HepG2 (cell line): ENCODE data around the gene IFNA14. TPM values are rescaled to one million over a fixed set of nuclear protein-coding genes. Genes with fewer than 3 reads are reported as not detected.

Source experiments
- ATAC-seq: fragments of 200-7000 bp; cut with Tn5 transposase; 3 replicates; pipeline ENCODE4 v1.9.1; 2020; ENCODE audit warnings: mild to moderate bottlenecking, moderate library complexity
- BruUV-seq: library from RNA; stranded (reverse); fragments of 400-500 nt; replicated peaks from 2 replicates; lab custom pipeline; 2021; lab: Mats Ljungman, UMichigan
- CTCF ChIA-PET: fragments of 300-600 bp; formaldehyde crosslinking; extraction: SDS; loops from one replicate; lab custom pipeline; 2021; ENCODE audit warnings: low total read pairs, inconsistent platforms, low intra/inter-chr PET ratio; lab: Yijun Ruan, JAX
- POLR2A ChIA-PET: fragments of 350-600 bp; sonication (Branson Sonifier 250); formaldehyde crosslinking; loops from one replicate; lab custom pipeline; 2020; ENCODE audit warnings: antibody characterized with exemption, inconsistent platforms; lab: Yijun Ruan, JAX
- DNase-seq: peaks from one replicate; pipeline ENCODE4 v3.0.0-alpha.2; 2015; ENCODE audit warnings: low spot score
- FAIRE-seq: peaks from 3 replicates; lab custom pipeline; 2011; peaks lifted over from hg19 to GRCh38; lab: Jason Lieb, UNC
- H2AFZ ChIP-seq: one replicate; pipeline ENCODE4 v1.6.1; 2011; ENCODE audit warnings: low read length, inconsistent platforms
- H3K27ac ChIP-seq: fragments of 300-600 bp; 3 replicates; pipeline ENCODE4 v1.8.0; 2011; ENCODE audit warnings: mixed run types, mild to moderate bottlenecking, mixed read lengths, low read length, inconsistent platforms; ENCODE audit not compliant: insufficient read depth; ENCODE audit errors: extremely low read length
- H3K27me3 ChIP-seq, 2 experiments: fragments of 200-600 bp in 1 of 2; 2 replicates in 1 of 2; 3 replicates in 1 of 2; pipeline versions ENCODE4 v1.6.0 to v1.8.0; 2011; ENCODE audit warnings: low read length in 2 of 2, mild to moderate bottlenecking in 2 of 2, moderate library complexity in 2 of 2, inconsistent platforms in 1 of 2; ENCODE audit not compliant: insufficient read depth in 2 of 2, control insufficient read depth in 1 of 2
- H3K36me3 ChIP-seq, 2 experiments: fragments of 200-600 bp in 1 of 2; replicated peaks in 1 of 2; 2 replicates in 1 of 2; 3 replicates in 1 of 2; pipeline versions ENCODE4 v1.5.1 to v1.8.0; 2011; ENCODE audit warnings: low read length in 2 of 2, inconsistent platforms in 1 of 2; ENCODE audit not compliant: insufficient read depth in 2 of 2, control insufficient read depth in 1 of 2
- H3K4me1 ChIP-seq: 2 replicates; pipeline ENCODE4 v1.5.1; 2012; ENCODE audit warnings: low read length, inconsistent platforms; ENCODE audit not compliant: insufficient read depth
- H3K4me2 ChIP-seq: 2 replicates; pipeline ENCODE4 v1.6.0; 2011; ENCODE audit warnings: low read depth, low read length, inconsistent platforms
- H3K4me3 ChIP-seq, 3 experiments: fragments of 200-600 bp in 1 of 3; sonication (generic), shearing (Covaris generic) in 1 of 3; replicated peaks in 1 of 3; 2 replicates each; pipeline ENCODE4 v1.5.1; 2011 to 2016; ENCODE audit warnings: low read length in 3 of 3, inconsistent platforms in 2 of 3, low read depth in 2 of 3, mild to moderate bottlenecking in 2 of 3, control low read depth in 1 of 3, mixed read lengths in 1 of 3; ENCODE audit not compliant: insufficient read depth in 1 of 3
- H3K79me2 ChIP-seq: one replicate; pipeline ENCODE4 v1.6.1; 2011; ENCODE audit warnings: low read length, inconsistent platforms; ENCODE audit not compliant: insufficient read depth
- H3K9ac ChIP-seq: 2 replicates; pipeline ENCODE4 v1.6.0; 2011; ENCODE audit warnings: mild to moderate bottlenecking, low read depth, low read length, inconsistent platforms; ENCODE audit not compliant: insufficient read depth
- H3K9me3 ChIP-seq: 2 replicates; pipeline ENCODE4 v1.5.1; 2012; ENCODE audit warnings: mild to moderate bottlenecking, low read length
- H4K20me1 ChIP-seq: 2 replicates; pipeline ENCODE4 v1.6.0; 2011; ENCODE audit warnings: inconsistent platforms, mild to moderate bottlenecking, low read length, moderate library complexity; ENCODE audit not compliant: insufficient read depth
- AHDC1 ChIP-seq: sonication (generic); formaldehyde crosslinking; IDR thresholded peaks from 2 replicates; pipeline ENCODE4 v1.5.1; 2020; ENCODE audit warnings: mild to moderate bottlenecking, missing genetic modification reagents, borderline replicate concordance
- KDM1A ChIP-seq: IDR thresholded peaks from 2 replicates; pipeline ENCODE4 v1.6.1; 2016; ENCODE audit warnings: missing compliant biosample characterization
- SIN3B ChIP-seq: fragments of 150-350 bp; IDR thresholded peaks from 2 replicates; pipeline ENCODE4 v1.6.1; 2014; ENCODE audit warnings: low read length
- SIX4 ChIP-seq: sonication (generic); formaldehyde crosslinking; IDR thresholded peaks from 2 replicates; pipeline ENCODE4 v1.4.0; 2020; ENCODE audit warnings: missing genetic modification reagents
- THAP11 ChIP-seq: IDR thresholded peaks from 2 replicates; pipeline ENCODE4 v1.6.1; 2016; ENCODE audit warnings: missing biosample characterization, missing genetic modification reagents
- XRCC5 ChIP-seq: fragments of 200-400 bp; formaldehyde crosslinking; optimal IDR thresholded peaks from 2 replicates; pipeline ENCODE3; 2017; ENCODE audit warnings: mild to moderate bottlenecking, low read length
- ZBTB40 ChIP-seq, 2 experiments: fragments of 450-650 bp in 1 of 2; sonication (generic) in 1 of 2; formaldehyde crosslinking in 1 of 2; IDR thresholded peaks; 2 replicates each; pipeline versions ENCODE4 v1.6.1 to v1.8.0; 2016 to 2022; ENCODE audit warnings: antibody characterized with exemption in 1 of 2, mild to moderate bottlenecking in 1 of 2, missing genetic modification reagents in 1 of 2
- WGBS: methylation state at CpG from one replicate; pipeline ENCODE4 v1.1.6; 2017; ENCODE audit warnings: low lambda C conversion rate; 5-methylcytosine and 5-hydroxymethylcytosine counted together
- in situ Hi-C: cut with HindIII; loops from 2 replicates; pipeline ENCODE4 v1.10.0; 2017; ENCODE audit warnings: low pct_unique_long_range_greater_than_20kb; ENCODE audit not compliant: extremely low pct_ligation_motif_present
- intact Hi-C: fragments of 100-400 bp; cut with micrococcal nuclease; formaldehyde crosslinking; loops from one replicate; pipeline ENCODE4 v1.10.0; 2022; ENCODE audit not compliant: unreplicated experiment
- polyA plus RNA-seq, 8 experiments: library from polyadenylated mRNA; depleted of rRNA in 3 of 8; stranded (reverse) in 7 of 8; unstranded in 1 of 8; fragments of >200 nt; fragmentation: Illumina TruSeq in 4 of 8; extraction: Trizol in 4 of 8; gene quantifications; 2 replicates each; pipeline versions ENCODE4 v1.2.1 to v1.2.3, GENCODE V29; 2011 to 2016; ENCODE audit warnings: low read depth in 4 of 8, missing spikeins in 1 of 8, mixed read lengths in 1 of 8; ENCODE audit not compliant: insufficient read depth in 1 of 8
- total RNA-seq, 5 experiments: library from RNA; depleted of rRNA; stranded (reverse); fragments of >200 nt; fragmentation: Illumina TruSeq; extraction: Trizol; gene quantifications; 2 replicates each; pipeline ENCODE4 v1.2.3, GENCODE V29; 2016; ENCODE audit warnings: low read depth in 1 of 5

The IFNA14 gene
- total and polyA plus RNA-seq, 2 of the 13 experiments (the other 11 are each of a cell fraction or from before 2014, with no cell fraction given): not detected

- POLR2A ChIA-PET: no interaction called here
- intact Hi-C loops (no loop called here), in situ Hi-C loops (no loop called here)
- WGBS: 4% methylated on average over 2 of the region's 2 CpGs
- no peaks in the 10 kb centered on the region for H3K27me3 ChIP-seq
- no peaks in the 10 kb centered on the region for H3K79me2 ChIP-seq
- no peak overlapping the region for H3K9ac ChIP-seq
- H3K9me3 ChIP-seq: no peaks in the 10 kb centered on the region
- H3K27ac ChIP-seq: no peak overlapping the region
- H3K4me1 ChIP-seq: no peaks in the 10 kb centered on the region
- CTCF ChIA-PET: no interaction called here
- H4K20me1 ChIP-seq: no peaks in the 10 kb centered on the region
- H2AFZ ChIP-seq: no peak overlapping the region
- no peaks in the 10 kb centered on the region for H3K36me3 ChIP-seq
- no peak overlapping the region for H3K4me3 ChIP-seq
- FAIRE-seq (no peak), ATAC-seq (no peak), DNase-seq (no peak)
- H3K4me2 ChIP-seq: no peak overlapping the region
- BruUV-seq: no TSS peak
- TF ChIP-seq ZBTB40 (IDR thresholded peaks at IDR 0.05): no peak
- no peak for TF ChIP-seq ZBTB40 (CRISPR knock-in tag; IDR thresholded peaks at IDR 0.05)
- TF ChIP-seq THAP11 (CRISPR knock-in tag): no peak
- no peak for TF ChIP-seq SIX4 (CRISPR knock-in tag)
- TF ChIP-seq XRCC5: no peak
- no peak for TF ChIP-seq KDM1A (CRISPR knock-in tag)
- no peak for TF ChIP-seq AHDC1 (CRISPR knock-in tag)
- no peak for TF ChIP-seq SIN3B
Measured at GRCh38 chr9:21268347-21268657, 28.5 kb upstream of the IFNA14 start.
